CD4-positive, alpha-beta T cell treated with Interleukin-1 beta for 1 hour (primary cell): ENCODE results near the gene ZNF614.
"Not testable (repeated sequence)": the region's sequence is repeated elsewhere in the genome, so short reads cannot be mapped to it uniquely, and the experiment has no call there.

Experiments used
- DNase-seq, 2 donors: peaks; one replicate each; pipeline ENCODE4 v3.0.0-alpha.2; 2020 to 2022

ZNF614 gene

GRCh38 chr19:51986309-51987291 is 41.6 kb downstream of the ZNF614 start, which contains the start of gene ZNF350:
ZNF350 (minus strand) TSS chr19:51986840; CDS start chr19:51974360, 12,480 bp downstream.
- DNase-seq: peak; percentile 92 to 94

- no peak for DNase-seq
Observed at GRCh38 chr19:51983361-51983760, 44.8 kb downstream of the ZNF614 start.

- DNase-seq: not testable (repeated sequence)
Observed at GRCh38 chr19:51980926-51981325, 47.3 kb downstream of the ZNF614 start.

GRCh38 chr19:51980116-51980736 is 48.0 kb downstream of the ZNF614 start:
- no peak for DNase-seq

DNA sequence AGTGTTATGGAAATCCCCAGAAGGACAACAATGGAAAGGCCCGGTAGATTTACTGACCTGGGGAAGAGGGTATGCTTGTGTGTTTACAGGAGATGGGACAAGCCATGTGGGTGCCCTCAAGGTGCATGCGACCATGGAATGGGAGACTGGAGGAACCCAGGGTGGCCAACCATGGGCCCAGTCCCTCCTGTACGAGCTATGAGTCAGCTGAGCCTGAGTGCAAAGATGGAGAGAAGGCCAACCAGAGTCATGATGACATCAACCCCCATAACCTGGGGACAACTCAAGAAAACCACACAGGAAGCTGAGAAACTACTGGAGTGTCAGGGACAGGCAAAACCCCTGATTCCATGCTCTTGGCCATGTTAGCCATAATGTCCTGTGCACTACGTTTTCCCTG is 49.3 kb downstream of the ZNF614 start:
- no peak for DNase-seq

GRCh38 chr19:51977346-51977745 is 50.8 kb downstream of the ZNF614 start:
- DNase-seq: no peak

- DNase-seq: no peak
Observed at GRCh38 chr19:51976852-51977251, 51.3 kb downstream of the ZNF614 start.

GRCh38 chr19:51975787-51976186 is 52.4 kb downstream of the ZNF614 start:
- not testable (repeated sequence) for DNase-seq

DNA sequence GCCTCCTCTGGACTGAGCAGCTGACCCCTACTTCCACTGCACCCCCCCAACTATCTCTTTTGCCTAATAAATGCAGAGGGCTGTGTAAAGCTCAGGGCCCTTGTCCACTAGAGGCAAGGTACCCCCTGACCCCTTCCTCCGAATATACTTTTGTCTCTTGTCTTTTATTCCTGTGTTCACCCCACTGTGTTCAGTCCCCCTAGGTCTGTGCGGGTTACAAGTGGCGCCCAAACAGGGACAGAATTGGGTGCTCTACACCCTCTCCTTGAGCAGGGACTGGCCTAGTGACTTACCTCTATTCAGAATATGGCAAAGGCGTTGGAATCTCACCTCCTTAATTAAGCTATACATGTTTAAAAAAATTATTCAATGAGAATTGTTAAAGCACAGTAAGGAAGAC is 56.6 kb downstream of the ZNF614 start:
- DNase-seq: peak in 1 of 2 donors; percentile 24

GRCh38 chr19:51970718-51971117 is 57.5 kb downstream of the ZNF614 start:
- DNase-seq: no peak

DNA sequence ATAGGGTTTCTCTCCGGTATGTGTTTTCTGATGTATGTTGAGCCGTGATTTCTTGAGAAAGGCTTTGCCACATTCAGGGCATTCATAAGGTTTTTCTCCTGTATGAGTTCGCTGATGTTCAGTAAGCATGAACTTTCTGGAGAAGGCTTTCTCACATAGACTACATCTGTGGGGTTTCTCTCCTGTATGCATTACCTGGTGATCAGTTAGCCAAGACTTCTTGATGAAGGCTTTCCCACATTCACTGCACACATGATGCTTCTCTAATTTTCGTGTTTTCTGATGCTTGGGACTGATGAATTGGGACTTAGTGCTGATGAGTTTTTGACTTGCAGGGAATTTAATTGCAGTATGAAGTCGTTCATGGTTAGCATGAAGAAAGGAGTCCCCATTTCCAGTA is 62.6 kb downstream of the ZNF614 start:
- no peak for DNase-seq
